Effector CD8-positive, alpha-beta T cell (primary cell): ENCODE results near the gene ALPL.

Experiments
- DNase-seq: peaks from one replicate; lab custom pipeline; 2025; lab: John Stamatoyannopoulos, UW

The ALPL gene

GRCh38 chr1:21530368-21531016 is 21.3 kb downstream of the ALPL start:
- DNase-seq, result no peak

GRCh38 chr1:21531241-21531640 is 22.0 kb downstream of the ALPL start:
- no peak for DNase-seq

DNA sequence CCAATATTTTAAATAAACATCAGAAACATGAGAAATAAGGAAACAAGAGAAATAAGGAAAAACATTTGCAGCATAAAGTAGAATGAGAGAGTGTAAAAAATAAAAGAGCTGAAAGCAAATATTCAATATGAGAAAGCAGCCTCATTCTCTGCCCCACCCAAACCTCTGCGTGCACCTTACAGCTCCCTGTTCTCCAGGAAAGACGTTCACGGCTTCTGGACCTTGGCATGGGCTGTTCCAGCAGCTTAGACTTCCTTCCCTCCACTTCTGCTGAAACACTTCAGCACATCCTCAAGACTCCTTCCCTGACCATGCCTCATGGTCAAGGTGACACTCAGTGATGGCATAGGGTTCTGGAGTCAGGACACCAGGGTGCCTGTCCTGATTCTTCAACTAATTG is 23.3 kb downstream of the ALPL start:
- DNase-seq, result no peak

- no peak for DNase-seq
These were observed 23.8 kb downstream of the ALPL start for GRCh38 chr1:21532992-21533534.

DNA sequence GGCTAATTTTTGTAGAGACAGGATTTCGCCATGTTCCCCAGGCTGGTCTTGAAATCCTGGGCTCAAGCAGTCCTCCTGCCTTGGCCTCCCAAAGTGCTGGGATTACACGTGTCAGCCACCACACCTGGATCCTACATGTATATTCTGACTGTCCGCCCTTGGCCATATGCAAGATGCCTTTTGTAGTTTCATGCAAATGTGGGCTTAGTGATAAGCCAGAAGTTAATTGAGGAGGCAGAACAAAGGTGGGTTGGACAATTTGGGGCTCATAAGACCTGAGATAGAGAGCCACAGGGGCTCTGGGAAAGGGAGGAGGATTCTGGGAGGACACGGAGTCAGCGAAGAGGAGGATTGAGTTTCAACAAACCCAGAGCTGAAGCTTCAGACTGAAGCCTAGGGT is 24.9 kb downstream of the ALPL start:
- DNase-seq, result no peak

DNA sequence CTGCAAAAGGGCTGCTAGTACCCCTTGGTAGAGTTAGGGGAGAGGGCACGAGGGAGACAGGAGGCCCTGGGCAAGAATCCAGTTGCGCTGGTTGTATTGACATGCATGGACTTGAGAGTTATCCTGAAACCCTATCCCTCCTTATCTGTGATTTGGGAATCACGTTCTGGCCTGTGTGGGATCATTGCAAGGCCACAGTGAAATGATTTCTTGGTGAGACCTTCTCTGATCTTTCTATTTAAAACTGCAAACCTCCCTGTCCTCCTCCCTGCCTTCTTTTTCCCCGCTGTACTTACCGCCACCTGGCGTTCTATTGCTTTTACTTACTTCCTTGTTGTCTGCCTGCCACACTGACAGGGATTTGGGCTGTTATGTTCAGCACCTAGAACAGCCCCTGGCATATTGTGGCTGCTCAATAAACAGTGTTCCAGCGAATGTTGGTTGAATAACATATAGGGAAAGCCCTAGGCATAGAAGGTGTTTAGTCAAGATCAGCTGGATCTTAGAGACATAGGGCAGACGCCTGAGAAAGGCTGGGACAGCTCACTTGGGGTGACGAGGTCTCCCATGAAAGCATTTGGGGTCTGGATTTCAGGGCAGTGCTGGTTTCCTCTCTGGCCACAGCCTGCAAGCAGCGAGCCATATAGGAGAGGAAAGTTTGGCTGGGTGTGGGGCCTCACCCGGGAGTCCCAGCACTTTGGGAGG is 25.6 kb downstream of the ALPL start:
- DNase-seq, result no peak

DNA sequence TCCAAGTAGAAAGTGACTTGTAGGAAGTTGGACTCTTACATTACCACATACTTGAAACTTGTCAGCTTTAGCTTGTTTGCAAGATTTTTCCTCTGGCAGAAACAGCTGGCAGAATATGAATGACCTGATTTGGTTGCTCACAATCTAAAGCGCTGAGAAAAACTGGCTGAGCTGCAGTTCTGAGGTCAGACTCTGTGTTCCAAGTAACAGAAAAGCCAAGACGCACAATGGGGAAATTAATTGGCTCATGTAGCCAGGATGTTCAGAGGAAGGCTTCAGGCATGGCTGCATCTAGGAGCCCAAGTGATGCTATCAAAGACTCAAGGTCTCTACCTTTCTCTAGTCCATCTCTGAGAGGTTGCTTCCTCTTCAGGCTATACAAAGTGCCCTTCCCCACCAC is 27.0 kb downstream of the ALPL start:
- no peak for DNase-seq

DNA sequence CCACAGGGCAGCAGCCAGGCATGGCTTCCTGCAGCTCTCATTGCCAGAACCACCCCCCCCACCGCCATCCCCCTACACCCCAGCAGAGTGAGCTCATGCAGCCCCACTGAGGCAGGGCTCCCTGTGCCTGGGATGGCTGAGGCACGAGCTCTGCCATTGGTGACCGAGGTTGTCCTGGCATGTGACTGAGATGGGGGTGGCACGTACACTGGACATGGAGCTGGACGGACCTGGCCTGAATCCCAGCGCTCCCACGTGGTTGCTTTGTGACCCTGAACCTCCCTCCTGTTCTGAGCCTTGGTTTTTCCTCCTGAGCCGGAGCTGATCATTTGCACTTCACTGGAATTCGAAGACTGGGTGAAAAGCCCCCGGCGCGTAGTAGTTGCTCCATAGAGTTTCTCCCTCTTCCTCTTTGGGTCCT is 28.3 kb downstream of the ALPL start:
- DNase-seq, result no peak

DNA sequence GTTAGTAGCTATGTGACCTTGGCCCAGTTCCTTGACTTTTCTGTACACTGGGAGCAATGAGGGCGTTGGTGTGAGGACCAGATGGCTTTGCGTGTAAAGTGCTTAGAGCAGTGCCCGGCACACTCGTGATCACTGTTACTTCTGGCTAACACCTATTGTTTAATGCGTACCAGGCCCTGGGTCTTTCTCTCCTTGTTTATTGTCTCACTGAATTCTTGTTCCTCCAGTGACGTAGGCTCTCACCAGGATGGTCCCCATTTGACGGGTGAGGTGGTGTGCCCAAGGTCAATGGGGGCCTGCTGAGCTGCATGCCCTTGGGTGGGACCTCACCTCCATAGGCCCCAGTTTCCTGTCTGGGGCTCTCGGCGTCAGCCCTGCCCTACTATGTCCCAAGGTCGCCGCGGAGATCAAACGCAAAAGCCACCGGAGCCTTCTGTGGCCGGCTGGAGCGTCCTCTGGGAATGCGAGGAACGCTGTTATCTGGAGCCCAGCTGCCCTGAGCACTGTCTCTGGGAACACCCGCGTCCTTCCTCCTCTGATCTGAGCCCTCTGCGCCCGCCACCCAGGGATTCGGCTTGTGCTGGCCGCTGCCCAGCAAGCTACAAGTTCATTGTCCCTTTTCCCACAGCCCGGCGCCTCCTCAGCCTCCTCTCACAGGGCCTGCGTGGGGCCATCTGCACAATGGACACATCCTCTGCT is 28.9 kb downstream of the ALPL start:
- DNase-seq, result no peak

- no peak for DNase-seq
These were observed 30.7 kb downstream of the ALPL start for GRCh38 chr1:21539933-21540332.

DNA sequence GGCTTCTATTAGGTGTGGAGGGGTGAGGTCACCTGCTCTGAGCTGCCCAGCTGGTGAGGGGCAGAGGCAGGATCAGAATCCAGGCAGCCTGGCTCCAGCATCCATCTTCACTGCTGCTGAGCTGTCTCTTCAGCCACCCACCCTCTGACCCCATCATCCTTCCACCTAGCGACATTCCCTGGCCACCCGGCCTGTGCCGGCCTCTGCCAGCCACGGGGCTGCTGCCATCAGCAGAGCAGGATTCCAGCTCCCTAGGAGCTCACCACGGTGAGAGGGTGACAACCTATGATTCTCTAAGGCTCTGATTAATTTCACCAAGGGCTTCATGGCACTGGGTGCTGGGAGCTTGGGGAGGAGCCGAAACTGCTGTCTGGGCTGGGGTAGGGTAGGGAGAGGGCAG is 32.1 kb downstream of the ALPL start:
- no peak for DNase-seq

GRCh38 chr1:21541835-21542234 is 32.6 kb downstream of the ALPL start:
- DNase-seq, result no peak

DNA sequence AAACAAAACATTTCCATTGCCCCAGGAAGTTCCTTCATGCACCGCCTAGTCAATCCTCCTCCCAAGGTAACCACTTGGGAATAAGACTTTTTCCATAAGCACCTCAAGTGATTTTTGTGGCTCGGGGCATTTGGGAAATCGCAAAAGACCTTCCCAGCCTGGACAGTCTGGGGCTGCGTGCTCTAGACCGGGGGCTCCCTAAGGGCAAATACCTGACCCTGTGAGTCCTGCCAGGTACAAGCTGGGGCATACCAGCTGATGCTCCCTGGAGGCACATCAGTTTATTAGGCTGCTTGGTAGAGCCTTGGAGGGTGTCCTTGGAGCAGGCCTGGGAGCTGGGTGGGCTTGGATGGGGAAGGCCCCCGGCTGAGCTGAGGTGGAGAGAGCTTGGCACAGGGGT is 34.4 kb downstream of the ALPL start:
- no peak for DNase-seq

DNA sequence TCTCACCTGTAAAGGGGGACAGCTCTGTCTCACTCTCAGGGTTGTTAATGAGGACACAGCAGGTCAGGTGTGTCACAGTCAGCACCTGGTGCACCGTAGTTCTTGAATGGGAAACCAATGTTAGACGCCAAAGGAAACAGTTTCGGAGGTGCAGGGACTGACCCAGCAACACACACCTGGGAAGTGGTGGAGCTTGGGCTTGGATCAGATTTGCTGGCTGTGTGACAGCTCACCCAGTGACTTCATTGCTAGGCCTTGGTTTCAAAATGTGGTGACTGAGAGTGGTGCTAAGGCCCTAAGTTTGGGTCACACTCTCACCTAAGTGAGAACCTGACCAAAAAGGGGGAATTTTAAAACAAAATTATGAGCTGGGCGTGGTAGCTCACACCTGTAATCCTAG is 34.9 kb downstream of the ALPL start:
- no peak for DNase-seq

DNA sequence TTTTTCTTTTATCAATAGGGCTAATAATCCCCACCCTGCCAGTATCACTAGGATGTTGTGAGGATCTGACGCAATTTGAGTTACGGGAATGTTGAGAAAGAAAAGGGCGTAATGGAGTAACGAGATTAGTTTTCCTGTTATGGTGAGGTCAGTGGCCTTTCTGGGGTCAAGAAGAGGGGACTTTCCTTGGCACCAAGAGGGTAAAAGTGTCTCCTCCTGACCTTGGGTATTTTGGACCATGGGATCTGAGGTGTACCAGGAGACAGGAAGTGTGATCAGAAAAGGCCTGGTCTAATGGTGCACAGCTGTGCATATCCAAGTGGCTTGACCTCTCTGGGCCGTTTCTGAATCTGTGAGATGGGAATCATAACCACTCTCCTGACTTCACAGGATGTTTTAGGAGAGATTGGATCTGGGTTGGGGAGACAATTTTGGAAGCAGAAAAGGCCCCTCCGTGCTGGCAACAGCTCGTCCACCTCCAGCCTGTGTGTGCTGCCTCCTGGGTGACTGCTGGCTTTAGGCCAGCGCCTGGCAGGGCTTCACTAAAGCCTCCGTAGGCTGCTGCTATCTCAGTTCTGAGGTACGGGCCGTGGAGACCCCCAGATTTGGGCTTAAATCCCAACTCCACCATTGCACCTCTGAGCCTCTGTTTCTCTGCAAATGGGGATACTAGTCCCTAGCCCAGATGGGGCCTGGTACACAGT is 37.1 kb downstream of the ALPL start:
- DNase-seq, result no peak

GRCh38 chr1:21547876-21548275 is 38.7 kb downstream of the ALPL start:
- DNase-seq, result no peak

- no peak for DNase-seq
These were observed 40.9 kb downstream of the ALPL start for GRCh38 chr1:21550097-21550496.

DNA sequence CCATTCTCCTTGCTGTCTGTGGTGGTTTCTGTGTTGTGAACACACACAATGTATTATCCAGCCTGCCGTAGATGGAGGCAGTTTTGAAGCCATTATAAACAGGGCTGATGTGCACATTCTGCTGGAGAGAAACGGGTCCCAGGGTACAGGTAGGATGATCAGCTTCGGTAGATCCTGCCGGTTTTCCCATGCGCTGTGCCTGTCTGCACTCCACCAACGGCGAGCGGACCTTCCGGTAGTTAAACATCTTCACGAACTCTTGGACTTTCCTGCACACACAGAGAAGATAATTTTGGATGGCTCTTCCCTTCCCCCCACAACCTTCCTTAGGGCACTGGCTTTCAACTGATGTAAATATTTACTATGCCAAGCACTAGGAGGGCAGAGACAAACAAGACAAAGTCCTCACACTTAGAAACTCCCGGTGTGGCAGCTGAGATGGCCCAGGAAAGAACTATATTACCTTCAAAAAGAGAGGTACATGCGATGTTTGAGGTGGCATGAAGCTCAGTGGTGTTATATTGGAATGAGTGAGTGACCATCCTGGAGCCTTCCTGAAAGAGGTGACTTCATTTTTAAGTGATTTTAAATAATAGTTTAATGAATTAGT is 41.7 kb downstream of the ALPL start:
- no peak for DNase-seq

DNA sequence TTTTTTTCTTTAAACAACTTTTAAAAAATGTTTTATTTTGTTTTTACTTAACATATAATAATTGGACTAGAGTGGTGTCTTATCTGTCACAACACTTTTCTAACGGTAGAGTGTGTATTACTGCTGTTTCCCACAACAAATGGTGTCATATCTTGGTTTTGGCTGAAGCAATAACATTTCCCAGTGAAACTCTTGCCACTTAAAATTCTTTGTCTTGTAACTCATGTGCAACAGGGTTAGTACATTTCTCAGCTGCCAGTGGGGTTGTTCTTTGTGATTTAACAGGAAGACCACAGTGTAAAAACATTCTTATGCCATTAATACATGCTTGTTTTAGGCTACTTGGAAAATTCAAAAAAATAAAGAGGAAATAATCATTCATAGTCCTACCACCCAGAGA is 43.5 kb downstream of the ALPL start:
- DNase-seq, result no peak

GRCh38 chr1:21553116-21553926 is 44.1 kb downstream of the ALPL start:
- DNase-seq, result no peak
